Skeletal muscle cell (primary cell): Measurements from ENCODE around the gene GLDC.

Experiments used
- DNase-seq: peaks from one replicate; pipeline ENCODE4 v3.0.0-alpha.2; 2010; ENCODE audit warnings: low read depth
- H3K4me3 ChIP-seq: 2 replicates; pipeline ENCODE4 v1.5.1; 2011; ENCODE audit warnings: low read depth, mild to moderate bottlenecking, control low read depth, low read length, moderate library complexity

The GLDC gene

DNA sequence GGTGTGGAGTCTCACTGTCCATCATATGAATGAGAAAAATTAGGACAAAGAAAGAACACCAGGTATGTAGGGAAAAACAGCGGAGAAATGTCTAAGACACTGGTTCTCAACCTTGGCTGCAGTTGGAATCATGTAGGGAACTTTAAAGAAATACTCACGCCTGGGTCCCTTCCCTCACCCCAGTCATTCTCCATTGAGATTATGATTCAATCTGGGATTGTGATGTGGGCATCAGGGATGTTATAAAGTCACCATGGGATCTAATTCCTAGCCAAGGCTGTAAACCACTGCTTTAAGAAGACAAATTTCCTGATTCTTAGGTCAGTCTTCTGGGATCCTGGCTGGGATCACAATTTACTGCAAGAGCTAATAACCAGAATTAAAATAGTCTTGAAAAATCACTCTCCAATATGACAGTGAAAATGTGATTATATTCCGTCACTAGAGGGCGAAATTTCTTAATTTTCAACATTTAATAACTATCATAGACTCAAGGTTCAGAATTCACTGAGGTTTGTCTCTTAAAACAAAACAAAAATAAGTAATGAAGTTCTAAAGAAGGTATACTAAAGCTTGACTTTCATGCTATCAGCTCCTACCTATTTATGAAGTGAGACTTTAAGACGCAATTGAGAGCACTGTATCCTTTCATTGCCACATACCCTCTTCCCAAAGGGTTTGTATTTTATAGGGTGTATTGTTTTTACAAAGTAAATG is 60.5 kb downstream of the GLDC start:
- no peak for DNase-seq
- H3K4me3 ChIP-seq: no peak overlapping the region

DNA sequence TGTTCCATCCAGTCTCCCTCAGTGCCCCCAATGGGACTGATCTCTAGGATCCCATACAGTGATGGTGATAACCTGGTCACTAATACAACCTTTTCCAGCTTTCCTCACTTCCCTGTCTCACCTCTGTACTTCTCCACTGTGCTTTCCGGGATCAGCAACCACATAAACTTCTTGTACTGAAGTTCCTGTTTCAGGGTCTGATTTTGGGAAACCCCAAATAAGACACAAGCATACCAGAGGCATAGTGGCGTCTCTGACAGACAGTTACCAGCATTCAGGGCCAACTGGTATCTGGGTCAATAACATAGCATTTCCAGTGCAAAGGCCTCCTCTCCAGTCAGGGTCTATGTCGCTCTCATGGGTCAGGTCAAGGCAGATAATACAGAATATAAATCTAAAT is 64.3 kb downstream of the GLDC start:
- no peak overlapping the region for H3K4me3 ChIP-seq
- DNase-seq: no peak

DNA sequence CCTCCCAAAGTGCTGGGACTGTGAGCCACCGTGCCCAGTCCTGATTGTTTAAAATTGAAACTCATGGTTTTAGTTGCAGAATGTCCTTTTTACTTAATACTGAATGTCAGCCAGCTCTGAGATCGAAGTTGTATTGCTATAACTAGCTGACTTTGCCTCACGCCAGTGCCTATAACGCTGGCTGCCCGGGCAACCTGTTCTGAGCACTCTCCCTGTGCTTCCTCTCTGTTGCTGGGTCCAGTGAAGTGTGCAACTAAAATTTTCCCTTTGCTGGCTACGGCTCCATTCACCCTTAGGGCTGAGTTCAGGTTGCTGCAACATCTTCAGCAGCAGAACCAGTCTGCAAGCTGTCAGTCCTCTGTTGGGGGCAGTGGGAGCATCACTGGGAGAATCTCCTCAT is 65.9 kb downstream of the GLDC start:
- DNase-seq: no peak
- no peak overlapping the region for H3K4me3 ChIP-seq

DNA sequence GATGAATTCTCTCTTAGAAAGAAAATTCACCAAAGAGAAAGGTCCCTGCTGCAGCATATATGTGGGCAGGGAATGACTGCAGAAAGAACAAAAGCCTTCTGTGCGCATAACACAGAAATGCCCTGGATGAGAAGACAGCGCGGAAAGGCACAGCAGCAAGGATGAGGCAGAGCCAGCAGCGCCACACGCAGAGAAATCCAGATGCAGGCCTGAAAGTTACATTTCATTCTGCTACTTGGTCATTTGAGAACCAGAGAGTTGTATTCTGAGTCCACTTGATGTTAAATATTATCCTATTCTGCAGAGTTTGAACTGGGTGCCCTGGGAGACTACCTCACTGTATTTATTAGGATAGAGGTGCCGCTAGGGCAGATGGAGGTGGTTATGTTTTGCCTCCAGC is 68.5 kb downstream of the GLDC start:
- no peak for DNase-seq
- no peak overlapping the region for H3K4me3 ChIP-seq

DNA sequence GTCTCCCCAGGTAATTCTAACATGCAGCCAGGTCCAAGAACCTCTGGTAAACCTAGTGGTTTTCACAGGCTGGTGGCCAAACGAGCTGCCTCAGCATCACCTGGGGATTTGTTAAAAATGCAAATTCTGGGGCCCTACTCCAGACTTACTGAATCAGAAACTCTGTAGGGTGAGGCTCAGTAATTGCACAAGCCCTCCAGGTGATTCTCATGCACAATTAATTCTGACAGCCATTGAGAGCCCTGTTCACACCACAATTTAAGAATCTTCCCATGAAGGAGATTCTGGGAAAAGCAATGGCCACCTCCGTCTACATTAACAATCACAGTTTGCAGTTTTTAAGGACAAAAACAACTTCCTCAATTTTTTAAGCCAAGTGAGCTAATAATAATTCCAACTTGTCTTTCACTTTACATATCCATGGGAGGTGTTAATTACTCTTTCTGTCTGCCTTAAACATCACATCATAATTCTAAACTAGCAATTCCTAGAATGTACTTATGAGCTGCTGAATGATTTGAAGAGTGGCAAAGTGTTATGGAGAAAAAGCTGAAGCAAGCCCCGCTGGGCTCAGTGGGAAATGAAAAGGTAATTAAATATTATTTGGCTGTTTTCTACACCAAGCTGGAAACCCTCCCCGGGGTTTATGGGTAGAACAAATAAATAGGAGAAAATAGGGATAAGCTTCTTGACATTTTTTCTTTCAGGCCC is 70.0 kb downstream of the GLDC start:
- DNase-seq: no peak
- H3K4me3 ChIP-seq: no peak overlapping the region

DNA sequence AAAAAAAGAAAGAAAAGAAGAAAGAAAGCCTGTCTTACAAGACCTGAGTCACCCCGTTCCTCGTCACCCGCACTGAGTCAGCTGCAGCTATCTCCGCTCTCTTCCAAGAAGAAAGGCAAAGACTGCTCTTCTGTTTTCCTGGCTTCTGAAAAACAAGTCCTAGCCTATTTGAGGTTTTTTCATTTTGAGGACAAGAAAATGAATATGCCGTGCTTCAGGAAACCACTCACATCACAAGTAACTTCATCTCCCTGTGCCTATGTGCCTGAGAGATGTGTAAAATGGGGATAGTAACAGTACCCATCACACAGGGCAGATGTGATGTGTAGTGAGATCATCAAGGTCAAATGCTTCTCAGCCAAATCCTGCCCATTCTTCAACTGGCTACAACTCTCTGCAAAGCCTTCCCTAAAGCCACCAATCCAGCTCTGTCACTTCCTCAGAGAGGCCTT is 78.4 kb downstream of the GLDC start:
- DNase-seq: peak; percentile 87
- peak overlapping the region; percentile 33 for H3K4me3 ChIP-seq

DNA sequence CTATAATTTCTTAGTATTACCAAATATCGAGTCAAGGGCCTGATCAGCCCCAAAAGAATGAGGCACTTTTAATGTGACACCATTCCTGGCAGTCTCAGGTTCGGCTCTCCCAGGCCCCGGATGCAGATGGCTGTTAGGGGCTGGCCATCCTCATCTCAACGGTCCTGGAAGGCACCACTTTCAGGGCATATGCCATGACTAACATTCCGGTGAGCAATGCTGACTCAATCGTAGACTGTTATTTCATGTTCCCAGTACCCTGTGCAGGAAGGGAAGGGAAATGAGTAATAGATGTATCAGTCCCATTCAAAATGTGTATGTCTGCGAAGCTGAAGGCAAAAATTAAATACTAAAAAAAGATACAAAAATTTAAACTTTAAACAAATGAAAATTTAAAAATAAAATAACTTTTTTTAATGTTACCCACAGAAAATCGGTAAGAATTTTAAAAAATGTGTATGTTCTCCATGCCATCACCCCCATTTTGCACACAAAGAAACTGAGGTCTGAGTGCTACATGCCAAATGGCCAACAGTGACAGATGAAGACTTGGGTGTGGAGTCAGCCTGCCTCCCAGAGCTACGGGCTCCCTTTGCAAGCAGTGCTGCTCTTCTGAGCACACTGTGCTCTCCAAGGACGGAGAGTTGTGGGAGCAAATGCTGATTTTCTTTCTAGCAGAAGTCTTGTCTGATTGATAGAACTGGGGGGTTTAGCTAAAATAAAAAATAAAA is 79.0 kb downstream of the GLDC start:
- H3K4me3 ChIP-seq: peak overlapping the region; percentile 33
- peak; percentile 93 for DNase-seq

DNA sequence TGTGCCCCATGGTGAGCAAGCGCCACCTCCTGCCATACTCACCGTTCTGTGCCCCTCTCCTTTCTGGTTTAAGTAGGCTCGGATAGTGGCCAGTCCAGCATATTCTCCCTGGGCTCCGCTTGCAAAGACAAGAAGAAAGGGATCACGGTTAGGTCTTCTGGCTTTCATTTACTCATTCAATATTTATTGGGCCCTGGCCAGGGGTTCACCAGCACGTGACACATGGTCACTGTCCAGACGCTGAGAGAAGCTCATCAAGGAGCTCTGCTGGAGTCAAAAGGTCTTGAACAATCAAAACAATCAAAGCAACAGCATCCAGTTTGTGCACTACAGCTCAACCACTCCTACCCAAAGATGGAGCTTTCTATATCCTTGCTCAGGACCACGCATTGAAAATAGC is 80.2 kb downstream of the GLDC start:
- H3K4me3 ChIP-seq: no peak overlapping the region
- no peak for DNase-seq

DNA sequence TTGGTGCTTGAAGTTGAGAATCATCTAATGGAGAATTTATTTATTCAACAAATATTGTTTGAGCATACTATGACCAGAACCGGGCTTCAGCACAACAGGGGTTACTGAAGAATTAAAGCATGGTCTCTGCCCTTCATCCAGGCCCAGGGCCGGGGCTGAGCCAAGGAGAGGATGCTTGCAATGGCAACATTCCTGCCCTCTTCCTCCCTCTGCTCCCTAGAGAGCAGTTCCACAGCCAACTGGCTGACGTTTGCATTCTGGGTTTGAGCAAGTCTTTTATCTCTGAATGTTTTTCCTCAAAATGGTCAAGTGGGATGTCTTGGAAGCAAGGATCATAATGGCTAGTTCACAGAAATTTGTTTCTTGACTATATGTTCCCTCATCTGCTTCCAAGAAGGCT is 80.7 kb downstream of the GLDC start:
- no peak overlapping the region for H3K4me3 ChIP-seq
- peak; percentile 58 for DNase-seq

DNA sequence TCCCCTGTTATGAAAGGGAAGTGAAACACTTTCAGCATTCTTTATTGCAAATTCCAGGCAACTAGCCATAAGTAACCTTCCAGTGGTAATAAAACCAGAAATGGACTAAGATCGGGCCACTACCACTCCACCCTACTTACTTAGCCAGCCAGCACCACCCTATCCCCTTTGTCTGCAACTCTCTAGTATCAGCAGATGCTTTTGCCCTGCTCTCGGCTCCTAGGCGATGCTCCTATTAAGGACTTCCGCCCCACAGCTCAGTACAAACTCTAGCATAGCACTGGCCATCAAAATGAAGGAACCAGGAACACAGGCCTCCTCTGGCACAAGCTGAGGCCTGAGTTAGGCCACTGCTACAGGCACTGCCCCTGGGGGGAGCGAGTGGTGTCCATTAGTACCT is 81.2 kb downstream of the GLDC start:
- no peak for DNase-seq
- H3K4me3 ChIP-seq: no peak overlapping the region

DNA sequence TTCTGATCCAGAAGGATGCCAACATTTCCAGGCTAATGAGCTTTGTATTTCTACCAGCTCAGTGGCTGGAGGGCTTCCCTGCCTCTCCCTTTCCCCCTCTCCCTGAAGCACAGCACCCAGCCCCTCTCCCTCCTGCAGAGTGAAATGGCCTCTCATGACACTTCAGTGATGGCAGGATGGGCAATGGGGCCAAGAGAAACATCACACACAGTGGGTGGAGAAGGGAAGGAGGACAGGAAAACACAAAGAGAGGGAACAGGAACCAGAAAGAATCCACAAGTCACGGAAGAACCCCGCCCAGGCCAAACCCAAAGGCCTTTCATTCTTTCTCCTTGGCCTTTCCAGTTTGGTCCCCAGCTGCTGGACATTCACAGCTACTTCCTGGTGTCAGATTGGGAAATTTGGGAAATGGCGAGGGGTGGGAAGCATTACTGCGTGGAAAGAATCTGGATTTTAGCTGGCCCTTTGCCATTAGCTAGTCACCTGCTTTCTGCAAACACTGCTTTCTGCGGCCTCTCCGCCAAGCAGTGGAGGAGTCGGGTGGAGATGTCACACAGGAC is 82.6 kb downstream of the GLDC start:
- no peak for DNase-seq

DNA sequence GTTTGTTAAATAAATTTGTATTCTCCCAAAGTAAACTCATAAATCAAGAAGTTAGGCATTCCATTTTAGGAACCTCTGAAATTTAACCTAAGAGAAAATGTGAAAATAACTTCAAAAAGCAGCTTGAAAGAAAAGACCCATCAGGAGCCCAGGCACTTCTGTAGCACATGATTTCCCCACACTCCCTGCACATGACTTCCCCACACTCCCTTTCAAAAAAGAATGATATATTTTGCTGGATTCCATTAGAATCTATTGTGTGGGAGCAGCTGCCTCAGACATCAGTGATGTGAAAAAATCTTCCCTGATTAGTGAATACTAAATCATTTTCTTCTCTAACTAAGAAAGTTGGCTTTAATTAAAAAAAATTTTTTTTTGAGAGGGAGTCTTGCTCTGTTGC is 83.3 kb downstream of the GLDC start:
- DNase-seq: no peak

More for the DNA sequence above, 82.6 kb downstream of the GLDC start:
- no peak overlapping the region for H3K4me3 ChIP-seq

DNA sequence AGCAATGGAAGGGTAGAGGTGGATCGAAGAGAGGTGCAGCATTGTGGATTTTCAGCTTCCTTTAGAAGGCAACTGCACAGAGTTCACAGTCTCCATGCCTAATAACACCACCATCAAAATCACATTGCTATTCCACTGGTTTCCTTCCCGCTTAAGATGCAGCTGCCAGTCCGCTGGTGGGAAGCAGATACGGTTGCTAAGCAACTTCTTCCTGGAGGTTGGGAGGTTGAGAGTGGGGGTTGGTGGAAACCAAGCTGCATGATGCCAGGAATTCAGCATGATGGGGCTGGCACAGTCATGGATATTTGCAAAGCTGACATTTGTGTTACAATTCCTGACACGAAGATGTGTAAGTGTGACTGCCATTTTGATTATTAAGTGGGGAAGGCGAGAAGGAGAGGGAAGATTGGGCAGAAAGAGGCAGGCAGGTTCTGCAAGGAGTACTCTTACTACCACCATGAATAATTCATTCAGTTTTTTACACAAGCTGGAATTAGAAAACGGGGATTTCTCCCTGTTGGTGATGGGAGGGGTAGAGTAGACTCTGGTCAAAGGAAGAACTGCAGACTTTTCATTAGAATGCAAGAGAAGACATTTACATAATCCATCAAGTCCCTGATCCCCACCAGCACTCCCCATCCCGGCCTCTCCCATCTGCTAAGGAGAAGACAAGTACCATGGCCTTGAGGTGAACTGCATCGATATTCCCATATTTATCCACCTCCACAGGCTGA is 87.5 kb downstream of the GLDC start:
- H3K4me3 ChIP-seq: no peak overlapping the region
- no peak for DNase-seq

More for the DNA sequence above, 83.3 kb downstream of the GLDC start:
- no peak overlapping the region for H3K4me3 ChIP-seq

DNA sequence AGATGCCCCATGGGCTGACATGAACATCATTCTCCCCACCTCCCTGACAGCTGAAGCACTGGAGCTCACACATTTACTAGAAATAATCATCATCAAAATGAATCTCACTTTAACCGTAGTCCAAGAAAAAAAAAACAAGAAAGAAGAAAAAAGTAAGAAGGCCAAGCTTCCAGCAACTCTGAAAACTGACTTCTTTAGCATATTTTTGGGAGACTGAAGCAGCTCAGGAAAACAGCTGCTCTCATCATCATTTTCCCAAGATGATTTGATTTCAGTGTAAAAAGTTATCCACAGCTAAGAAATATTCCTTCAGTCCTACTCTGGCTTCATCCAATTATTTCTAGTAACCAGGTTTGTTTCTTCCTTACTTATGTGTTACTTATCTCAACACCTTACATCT is 91.7 kb downstream of the GLDC start:
- DNase-seq: no peak
- H3K4me3 ChIP-seq: no peak overlapping the region

DNA sequence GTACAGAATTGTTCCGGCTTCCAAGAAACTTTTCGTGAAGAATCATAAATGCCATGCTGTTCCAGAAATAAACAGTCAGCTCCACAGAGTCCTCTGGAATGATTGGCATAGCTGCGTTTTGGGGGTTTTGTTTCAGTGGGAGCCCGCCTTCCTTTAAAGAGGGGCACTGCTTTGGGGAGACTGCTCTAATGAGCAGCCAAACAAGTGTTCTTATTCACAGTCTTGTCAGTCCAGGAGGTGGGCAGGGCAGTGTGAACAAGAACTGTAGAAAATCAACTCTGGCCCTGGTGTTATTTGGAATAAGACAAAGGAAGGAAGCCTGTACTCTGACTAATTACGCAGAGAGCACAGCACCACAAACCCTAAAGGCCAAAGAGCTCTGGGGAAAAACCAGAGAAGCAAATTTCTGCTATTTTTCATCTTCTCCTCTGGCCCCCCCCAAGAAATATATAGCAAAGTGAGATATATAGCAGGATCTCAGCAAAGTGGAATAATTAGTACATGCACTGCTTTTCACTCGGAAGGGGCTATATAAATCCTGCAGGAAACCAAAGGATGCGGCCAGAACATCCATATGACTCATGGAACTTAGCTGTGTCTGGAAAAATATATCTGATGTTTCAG is 92.9 kb downstream of the GLDC start:
- H3K4me3 ChIP-seq: no peak overlapping the region
- DNase-seq: no peak

DNA sequence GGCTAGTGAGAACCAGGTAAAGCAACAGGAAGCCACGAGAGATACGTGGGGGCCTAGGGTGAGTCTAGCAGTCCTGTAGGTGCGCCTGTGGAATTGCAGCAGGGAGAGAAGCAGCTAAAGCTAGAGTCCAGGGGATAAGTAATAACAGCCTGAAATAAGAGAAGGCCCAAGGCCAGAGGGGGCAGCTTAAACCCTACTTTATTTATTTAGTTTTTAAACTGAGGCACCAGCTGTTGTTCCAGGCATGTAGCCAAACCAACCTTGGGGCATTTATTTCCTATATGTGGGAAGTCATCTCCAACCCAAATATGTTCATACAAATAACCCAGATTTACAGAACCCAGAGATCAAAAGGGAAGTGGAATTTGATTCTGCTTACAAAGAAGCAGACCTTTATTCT is 93.5 kb downstream of the GLDC start:
- DNase-seq: peak; percentile 50
- H3K4me3 ChIP-seq: no peak overlapping the region

DNA sequence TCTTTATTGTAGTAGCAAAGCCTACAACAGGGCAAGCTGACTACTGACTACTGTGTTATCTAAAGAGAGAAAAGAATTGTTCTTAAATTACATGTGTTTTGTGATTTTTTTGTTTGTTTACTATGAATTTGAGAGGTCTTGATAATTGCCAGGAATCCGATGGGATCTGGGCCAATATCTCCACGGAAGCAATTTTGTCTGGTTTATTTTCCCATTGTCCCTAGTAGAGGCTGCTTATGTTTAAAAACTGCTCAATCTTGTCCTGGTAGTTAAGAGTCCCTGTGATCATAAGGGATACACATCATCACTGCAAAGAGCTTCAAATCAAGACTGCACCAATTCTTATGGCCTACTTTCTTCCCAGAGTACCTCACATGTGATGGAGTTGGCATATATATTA is 94.4 kb downstream of the GLDC start:
- DNase-seq: no peak
- H3K4me3 ChIP-seq: no peak overlapping the region

DNA sequence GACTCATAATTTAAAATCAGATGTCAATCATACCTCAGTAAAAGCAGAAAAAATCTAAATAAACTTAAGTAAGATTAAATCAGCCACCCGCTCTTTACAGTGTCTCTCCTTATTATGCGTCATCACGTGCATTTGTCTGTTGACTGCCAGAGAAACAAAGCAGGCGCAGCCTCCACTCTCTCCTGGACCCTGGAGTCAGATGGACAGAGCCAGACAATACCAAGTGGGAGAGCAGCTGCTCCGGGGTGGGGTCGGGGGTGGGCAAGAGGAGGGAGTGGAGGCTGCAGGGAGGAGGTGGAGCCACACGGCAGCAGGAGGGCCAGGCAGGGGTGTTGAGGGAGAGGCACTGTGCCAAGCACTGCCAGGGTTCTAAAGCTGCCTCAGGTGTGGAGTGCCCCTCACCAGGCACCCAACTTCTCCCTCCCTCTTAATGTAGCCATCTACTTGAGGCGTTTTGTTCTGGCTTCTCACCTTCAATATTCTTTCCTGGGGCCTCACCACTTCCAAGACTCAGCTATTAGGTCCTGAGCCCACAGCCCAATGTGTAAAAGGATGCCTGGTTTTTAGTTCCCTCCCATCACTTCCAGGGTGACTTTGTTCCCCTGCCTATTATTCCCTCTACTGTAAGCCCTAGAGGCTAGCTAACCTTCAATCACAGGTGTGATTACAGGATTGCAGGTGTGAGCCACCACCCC is 96.3 kb downstream of the GLDC start:
- no peak overlapping the region for H3K4me3 ChIP-seq
- no peak for DNase-seq
